Measurements from ENCODE around the gene ZNF512.

Gene ZNF512

DNA sequence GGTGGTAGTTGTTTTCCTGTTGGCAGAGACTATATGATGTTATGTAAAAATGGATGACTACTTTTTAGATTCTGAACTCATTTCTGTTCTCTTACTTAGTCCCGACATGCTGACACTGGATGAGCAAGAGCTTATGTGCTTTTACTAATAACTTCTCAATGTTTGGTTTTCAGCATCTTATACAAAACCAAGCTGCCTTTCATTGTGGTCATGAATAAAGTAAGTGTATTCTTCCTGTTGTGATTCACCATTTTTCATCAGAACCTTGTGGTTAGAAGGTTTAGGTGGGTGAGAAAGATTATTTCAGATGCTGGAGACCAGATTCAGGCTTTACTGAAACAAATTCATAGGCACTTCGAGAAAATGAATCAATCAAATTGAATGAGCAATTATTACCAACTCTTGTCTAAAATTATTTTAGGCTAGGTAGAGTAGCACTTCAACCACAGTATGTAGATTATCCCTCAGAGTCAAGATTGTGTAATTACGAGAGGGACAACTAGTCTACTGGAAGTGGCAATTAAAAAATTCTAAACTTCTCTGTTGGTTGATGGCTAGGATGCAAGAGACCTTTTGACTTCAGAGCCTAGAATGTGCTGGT is 55.3 kb downstream of the ZNF512 start:
- no peak for DNase-seq

DNA sequence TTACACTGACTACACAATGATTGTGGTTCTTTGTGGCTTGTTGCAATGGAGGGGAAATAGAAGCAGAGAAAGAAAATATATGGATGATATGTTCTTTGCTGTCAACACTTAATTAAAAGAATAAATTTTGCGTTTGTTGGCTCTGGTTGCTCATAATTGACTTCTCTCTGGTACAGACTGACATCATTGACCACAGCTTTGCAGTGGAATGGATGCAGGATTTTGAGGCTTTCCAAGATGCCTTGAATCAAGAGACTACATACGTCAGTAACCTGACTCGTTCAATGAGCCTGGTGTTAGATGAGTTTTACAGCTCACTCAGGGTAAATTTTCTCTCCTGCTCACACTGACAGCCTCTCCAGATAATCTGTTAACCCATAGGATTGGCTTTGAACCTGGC is 55.9 kb downstream of the ZNF512 start:
- no peak for DNase-seq

GRCh38 chr2:27640722-27641245 is 57.9 kb downstream of the ZNF512 start:
- DNase-seq: no peak

GRCh38 chr2:27645197-27645596 is 62.4 kb downstream of the ZNF512 start:
- DNase-seq: no peak

DNA sequence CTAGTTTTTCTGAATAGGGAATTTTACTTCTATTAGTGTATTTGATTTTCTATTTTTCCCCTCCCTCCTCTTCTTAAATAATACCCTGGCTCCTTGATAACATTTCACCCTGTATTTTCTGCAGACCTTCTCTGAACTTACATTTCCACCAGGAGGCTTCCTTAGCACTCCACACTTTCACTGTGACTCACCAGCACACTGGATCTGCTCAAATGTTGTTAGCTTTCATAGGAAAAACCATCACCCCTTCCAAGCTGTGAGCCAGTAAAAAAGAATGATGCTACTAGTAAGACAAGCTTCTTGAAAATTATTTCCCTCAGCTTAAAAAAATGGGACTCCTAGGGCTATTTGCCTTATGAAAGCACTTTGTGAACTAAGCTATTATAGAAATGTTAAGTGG is 64.4 kb downstream of the ZNF512 start:
- no peak for DNase-seq

DNA sequence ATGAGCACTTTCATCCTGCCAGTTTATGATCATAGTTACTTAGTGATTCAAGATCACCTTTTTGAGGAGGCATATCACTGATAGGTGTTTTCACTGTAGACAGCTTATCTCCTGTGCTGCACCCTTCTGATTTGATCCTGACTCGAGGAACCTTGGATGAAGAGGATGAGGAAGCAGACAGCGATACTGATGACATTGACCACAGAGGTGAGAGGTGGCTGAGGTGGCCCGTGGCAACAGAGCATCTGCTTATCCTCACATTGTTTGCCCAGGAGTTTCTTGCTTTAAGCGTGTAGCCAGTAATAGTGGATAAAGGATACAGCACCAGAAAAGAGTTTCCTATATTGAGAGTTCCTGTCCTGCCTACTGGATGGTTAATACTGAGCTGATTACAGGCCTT is 64.9 kb downstream of the ZNF512 start:
- no peak for DNase-seq

DNA sequence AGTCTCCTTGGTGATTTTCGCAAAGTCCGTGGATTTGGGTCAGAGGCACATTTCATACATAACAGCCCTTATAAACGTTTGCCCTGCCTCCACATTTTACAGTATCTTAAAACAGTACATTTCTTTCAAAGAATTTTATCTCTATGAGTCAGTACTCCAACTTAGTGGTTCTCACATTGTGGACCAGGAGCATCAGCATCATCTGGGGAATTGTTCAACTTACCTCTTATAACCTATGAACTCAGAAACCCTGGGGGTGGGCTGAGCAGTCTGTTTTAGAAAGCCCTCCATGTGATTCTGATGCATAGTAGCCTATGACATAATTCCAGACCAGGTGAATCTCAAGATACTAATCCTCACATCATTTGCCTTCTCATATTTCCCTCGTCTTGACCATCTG is 68.2 kb downstream of the ZNF512 start:
- DNase-seq: no peak

DNA sequence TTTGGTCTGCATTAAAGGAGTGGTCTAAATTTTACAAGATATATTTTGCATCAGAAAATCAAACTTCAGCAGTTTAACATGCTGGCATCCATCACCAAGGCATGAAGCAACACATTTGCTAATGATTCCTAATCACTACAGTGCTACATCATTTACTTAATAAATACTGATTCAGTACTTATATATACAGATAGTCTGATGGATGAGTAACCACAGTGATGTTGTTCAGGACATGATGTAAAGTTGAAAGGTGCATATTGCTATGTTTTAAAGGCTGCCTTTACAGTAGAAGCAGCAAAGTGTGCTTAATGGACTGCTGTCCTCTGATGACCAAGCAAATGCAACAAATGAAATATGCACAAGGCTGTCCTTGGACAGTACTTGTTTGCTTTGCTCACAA is 69.5 kb downstream of the ZNF512 start:
- DNase-seq: no peak

DNA sequence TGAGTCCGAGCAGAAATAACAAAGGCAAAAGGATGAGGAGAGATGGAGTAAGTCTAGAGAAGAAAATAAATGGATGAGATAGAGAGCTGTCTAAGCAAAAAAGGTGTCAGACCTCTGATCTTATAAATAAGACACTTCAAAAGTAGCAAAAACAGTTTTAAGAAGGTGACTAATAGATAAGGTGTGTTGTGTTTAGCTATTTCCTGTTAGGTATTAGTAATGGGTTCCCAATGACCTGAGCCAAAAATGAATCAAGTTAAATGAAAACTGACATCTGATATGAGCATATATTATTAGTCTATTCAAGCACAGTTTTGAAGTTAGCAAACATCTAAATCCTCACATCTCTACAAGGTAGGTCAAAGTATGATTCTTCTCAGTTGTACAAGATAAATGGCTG is 69.9 kb downstream of the ZNF512 start:
- no peak for DNase-seq

DNA sequence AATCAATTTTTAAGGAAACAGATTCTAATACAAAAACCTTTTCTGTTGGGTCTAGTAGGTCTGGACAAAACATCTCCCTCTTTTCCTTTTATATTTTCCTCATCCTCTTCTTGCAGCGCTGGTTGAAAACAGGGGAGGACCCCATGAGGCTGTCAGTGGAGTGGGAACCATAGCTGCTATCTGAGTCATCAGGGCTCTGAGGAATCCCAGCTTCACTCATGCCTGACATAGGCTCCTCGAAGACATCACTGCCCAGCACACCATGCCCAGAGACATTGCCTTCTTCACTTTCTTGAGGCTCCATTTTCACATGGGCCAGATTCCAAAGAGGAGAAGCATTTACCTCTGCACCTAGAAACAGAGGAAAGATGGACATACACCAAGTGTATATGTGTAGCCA is 70.6 kb downstream of the ZNF512 start:
- DNase-seq: no peak

- no peak for DNase-seq
Measured at GRCh38 chr2:27655155-27655951, 72.5 kb downstream of the ZNF512 start.

DNA sequence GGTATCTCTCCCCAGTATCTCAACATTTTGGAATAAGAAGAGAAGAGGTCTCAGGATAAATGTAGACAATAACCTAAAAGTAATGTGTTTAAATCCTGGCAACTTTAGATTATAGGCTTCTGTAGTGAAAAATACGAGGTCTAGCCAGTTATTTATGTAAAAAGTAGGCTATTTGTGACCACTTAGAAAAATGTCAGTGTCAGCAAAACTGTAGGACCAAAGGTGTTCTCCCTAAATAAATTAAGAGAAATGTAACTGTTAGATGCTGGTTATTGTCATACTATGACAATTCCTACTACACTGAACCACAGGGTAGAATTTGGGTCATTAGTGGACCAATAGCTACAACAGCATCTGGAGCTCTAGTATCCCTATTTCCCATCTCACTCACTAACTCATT is 78.5 kb downstream of the ZNF512 start:
- no peak for DNase-seq

DNA sequence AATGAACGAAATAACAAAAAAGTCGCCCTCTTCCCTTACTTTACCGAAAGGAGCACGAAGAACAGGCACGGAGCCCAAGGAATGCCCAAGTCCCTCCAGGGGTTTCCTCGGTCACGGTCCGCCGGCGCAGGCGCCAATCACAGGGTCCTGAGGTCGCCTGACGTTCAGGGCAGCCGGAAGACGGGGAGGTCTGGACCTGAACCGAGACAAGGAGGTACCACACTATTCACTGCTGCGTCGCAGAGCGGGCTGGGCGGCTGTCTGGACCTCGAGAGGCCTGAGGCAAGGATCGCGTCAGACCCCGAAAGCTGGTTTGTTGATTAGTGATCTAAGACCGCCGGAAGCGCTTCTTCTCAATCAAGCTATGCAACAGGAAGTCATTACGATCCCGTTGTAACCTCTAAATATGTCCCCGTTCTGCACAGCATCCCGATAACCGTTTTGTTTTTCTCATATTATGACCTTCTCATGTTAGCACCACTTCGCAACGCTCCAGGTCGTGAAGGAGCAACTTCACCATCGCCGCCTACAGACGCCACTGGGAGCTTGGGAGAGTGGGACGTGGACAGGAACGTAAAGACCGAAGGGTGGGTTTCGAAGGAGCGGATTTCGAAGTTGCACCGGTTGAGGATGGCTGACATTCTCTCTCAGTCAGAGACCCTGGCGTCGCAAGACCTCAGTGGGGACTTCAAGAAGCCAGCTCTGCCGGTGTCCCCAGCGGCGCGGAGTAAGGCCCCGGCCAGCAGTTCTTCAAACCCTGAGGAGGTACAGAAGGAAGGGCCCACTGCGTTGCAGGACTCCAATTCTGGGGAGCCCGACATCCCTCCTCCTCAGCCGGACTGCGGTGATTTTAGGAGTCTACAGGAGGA is 80.7 kb downstream of the ZNF512 start, which contains the start of the genes SLC4A1AP and SUPT7L:
Gene SLC4A1AP (plus strand): TSS at position 605 of the 869 bp plus-strand sequence. CDS start 26 bp downstream, at position 631.
Gene SUPT7L (minus strand): TSS at position 330 of the 869 bp plus-strand sequence. CDS start 1,422 bp downstream, outside the sequence.
- peak; percentile 55 for DNase-seq

DNA sequence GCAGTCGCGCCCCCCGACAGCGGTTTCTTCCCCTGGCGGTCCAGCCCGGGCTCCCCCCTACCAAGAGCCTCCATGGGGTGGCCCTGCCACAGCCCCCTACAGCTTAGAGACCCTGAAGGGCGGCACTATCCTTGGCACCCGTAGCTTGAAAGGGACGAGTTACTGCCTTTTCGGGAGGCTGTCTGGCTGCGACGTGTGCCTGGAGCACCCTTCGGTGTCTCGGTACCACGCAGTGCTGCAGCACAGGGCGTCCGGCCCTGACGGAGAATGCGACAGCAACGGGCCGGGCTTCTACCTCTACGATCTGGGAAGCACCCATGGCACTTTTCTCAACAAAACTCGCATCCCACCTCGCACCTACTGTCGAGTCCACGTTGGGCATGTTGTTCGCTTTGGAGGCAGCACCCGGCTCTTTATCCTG is 81.3 kb downstream of the ZNF512 start:
- no peak for DNase-seq

DNA sequence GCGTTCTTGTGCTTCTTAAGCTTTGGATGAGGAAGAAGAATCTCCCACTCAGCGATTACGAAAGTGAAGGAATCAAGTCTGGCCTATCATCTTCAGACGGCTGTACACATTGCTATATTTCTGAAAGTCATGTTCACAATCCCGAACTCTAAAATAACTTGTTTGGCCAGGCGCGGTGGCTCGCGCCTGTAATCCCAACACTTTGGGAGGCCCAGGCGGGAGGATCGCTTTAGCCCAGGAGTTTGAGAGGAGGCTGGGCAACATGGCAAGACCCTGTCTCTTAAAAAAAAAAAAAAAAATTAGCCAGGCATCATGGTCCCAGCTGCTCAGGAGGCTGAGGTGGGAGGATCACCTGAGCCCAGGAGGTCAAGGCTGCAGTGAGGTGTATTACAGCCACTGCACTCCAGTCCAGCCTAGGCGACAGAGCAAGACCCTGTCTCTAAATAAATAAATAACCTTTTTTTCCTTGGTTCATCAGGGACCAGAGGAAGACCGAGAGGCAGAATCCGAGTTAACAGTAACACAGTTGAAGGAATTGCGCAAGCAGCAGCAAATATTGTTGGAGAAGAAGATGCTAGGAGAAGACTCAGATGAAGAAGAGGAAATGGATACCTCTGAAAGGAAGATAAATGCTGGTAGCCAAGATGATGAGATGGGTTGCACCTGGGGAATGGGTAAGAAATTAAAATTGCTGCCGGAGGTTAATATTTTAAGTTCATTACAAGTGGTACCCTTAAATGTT is 82.0 kb downstream of the ZNF512 start:
- no peak for DNase-seq

DNA sequence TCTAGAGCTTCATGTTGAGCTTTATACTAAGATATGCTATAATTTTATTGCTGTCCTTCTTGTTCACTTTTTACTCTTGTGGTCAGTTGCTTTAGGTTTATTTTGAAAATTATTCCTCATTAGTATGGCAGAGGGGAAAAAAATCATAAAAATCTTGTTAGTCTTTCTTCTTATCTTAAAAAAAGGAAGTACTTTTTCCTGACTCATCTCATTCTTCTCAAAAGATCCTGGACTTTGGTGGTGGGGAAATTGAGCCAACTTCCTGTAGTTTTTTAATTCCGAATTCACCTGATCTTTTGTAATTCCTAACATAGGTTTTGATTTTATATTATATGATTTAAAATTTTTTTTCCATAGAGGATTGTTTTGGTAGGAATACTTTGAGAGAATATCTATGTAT is 84.6 kb downstream of the ZNF512 start:
- no peak for DNase-seq

DNA sequence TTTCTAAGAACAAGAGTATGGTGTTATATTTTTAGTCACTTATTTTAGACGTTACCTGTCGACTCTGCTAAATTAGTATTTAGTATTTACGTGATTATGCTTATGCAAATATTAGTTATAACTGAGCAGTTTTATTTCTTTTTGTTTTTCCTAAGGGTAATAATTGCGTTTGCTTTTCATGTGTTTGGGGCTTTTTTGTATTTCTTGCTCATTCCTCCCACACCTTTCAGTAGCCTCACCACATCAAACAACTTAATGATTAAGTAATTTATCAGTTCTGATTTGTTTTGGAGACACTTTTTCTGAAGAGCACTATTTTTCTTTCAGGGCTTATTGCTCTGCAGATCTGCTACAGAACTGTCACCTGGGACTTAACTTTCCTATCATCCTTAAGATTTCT is 88.4 kb downstream of the ZNF512 start:
- DNase-seq: no peak

Data from NCI-H187 treated with DMSO at 0.1 percent for 48 hours (cell line).